Keratinocyte (primary cell): ENCODE measurements around the gene APLP2. TPM values are rescaled to one million over a fixed set of nuclear protein-coding genes. Genes with fewer than 3 reads are reported as not detected.

ENCODE experiments used
- DNase-seq: peaks from one replicate; pipeline ENCODE4 v3.0.0-alpha.2; 2011; ENCODE audit warnings: low read depth, missing footprints, low spot score
- FAIRE-seq: peaks from 2 replicates; lab custom pipeline; 2011; peaks lifted over from hg19 to GRCh38; lab: Jason Lieb, UNC
- H2AFZ ChIP-seq: 2 replicates; pipeline ENCODE4 v1.6.0; 2012; ENCODE audit warnings: low read length, control low read depth, inconsistent platforms; ENCODE audit not compliant: control insufficient read depth
- H3K27ac ChIP-seq: 2 replicates; pipeline ENCODE4 v1.5.1; 2011; ENCODE audit warnings: low read length; ENCODE audit not compliant: control insufficient read depth, insufficient read depth
- H3K27me3 ChIP-seq: 3 replicates; pipeline ENCODE4 v1.6.0; 2011; ENCODE audit warnings: low read length; ENCODE audit not compliant: control insufficient read depth, insufficient read depth; ENCODE audit errors: extremely low read depth
- H3K36me3 ChIP-seq, 2 experiments: 2 replicates in 1 of 2; 3 replicates in 1 of 2; pipeline ENCODE4 v1.5.1; 2011; ENCODE audit warnings: low read length in 2 of 2, mild to moderate bottlenecking in 1 of 2; ENCODE audit not compliant: control insufficient read depth in 2 of 2, insufficient read depth in 2 of 2; ENCODE audit errors: extremely low read depth in 1 of 2
- H3K4me1 ChIP-seq: 3 replicates; pipeline ENCODE4 v1.5.1; 2011; ENCODE audit warnings: low read length; ENCODE audit not compliant: control insufficient read depth, insufficient read depth; ENCODE audit errors: extremely low read depth
- H3K4me2 ChIP-seq: 3 replicates; pipeline ENCODE4 v1.6.0; 2011; ENCODE audit warnings: low read depth, low read length; ENCODE audit not compliant: control insufficient read depth, insufficient read depth; ENCODE audit errors: extremely low read depth
- H3K4me3 ChIP-seq, 3 experiments: fragments of 200-600 bp in 1 of 3; sonication (generic) in 1 of 3; 2 replicates in 2 of 3; 3 replicates in 1 of 3; pipeline ENCODE4 v1.5.1; 2011 to 2016; ENCODE audit warnings: low read length in 3 of 3, mild to moderate bottlenecking in 3 of 3, control low read depth in 2 of 3, inconsistent platforms in 1 of 3, low read depth in 1 of 3, mixed read lengths in 1 of 3, mixed run types in 1 of 3, moderate library complexity in 1 of 3; ENCODE audit not compliant: control insufficient read depth in 2 of 3, insufficient read depth in 2 of 3; ENCODE audit errors: extremely low read depth in 1 of 3
- H3K79me2 ChIP-seq: 2 replicates; pipeline ENCODE4 v1.6.0; 2012; ENCODE audit warnings: low read length; ENCODE audit not compliant: control insufficient read depth, insufficient read depth
- H3K9ac ChIP-seq: 3 replicates; pipeline ENCODE4 v1.6.0; 2011; ENCODE audit warnings: low read length; ENCODE audit not compliant: control insufficient read depth, insufficient read depth; ENCODE audit errors: extremely low read depth
- H3K9me1 ChIP-seq: 3 replicates; pipeline ENCODE4 v1.6.0; 2011; ENCODE audit warnings: low read length; ENCODE audit not compliant: control insufficient read depth, insufficient read depth; ENCODE audit errors: extremely low read depth
- H3K9me3 ChIP-seq: 2 replicates; pipeline ENCODE4 v1.5.1; 2012; ENCODE audit warnings: low read depth, low read length; ENCODE audit not compliant: control insufficient read depth
- H4K20me1 ChIP-seq: 3 replicates; pipeline ENCODE4 v1.6.0; 2011; ENCODE audit warnings: low read length; ENCODE audit not compliant: control insufficient read depth, insufficient read depth; ENCODE audit errors: extremely low read depth
- EZH2 ChIP-seq: IDR thresholded peaks from one replicate; pipeline ENCODE4 v1.6.1; 2012; ENCODE audit warnings: inconsistent platforms, mild to moderate bottlenecking, low read length, moderate library complexity
- dilution Hi-C: fragments of 300-500 bp; cut with MboI; formaldehyde crosslinking; loops from one replicate; pipeline ENCODE4 v1.7.0; 2020; ENCODE audit warnings: low sequenced_read_pairs; ENCODE audit not compliant: extremely low pct_ligation_motif_present
- polyA plus RNA-seq, 5 experiments: library from polyadenylated mRNA; depleted of rRNA in 3 of 5; stranded (reverse) in 3 of 5; stranded (forward) in 1 of 5; unstranded in 1 of 5; fragments of >200 nt; gene quantifications; 1 replicate in 1 of 5; 2 replicates in 3 of 5; 3 replicates in 1 of 5; pipeline versions ENCODE4 v1.2.1 to v1.2.3, GENCODE V29; 2011 to 2012; ENCODE audit warnings: missing spikeins in 2 of 5, low read depth in 1 of 5, low replicate concordance in 1 of 5
- TF ChIP-seq, protein P1 (sequence below), 3 experiments: IDR thresholded peaks in 1 of 3; conservative IDR thresholded peaks in 1 of 3; optimal IDR thresholded peaks in 1 of 3; 2 replicates in 2 of 3; 3 replicates in 1 of 3; pipeline versions ENCODE3 to v1.5.1; 2011; ENCODE audit warnings: low read length in 3 of 3, mild to moderate bottlenecking in 3 of 3, moderate library complexity in 2 of 3, control low read depth in 1 of 3, inconsistent platforms in 1 of 3; ENCODE audit not compliant: insufficient read depth in 2 of 3; ENCODE audit errors: extremely low read depth in 1 of 3

APLP2 gene
- polyA plus RNA-seq, 1 donor (not counting 4 experiments of a cell fraction or from before 2014, with no cell fraction given): 531 TPM

DNA sequence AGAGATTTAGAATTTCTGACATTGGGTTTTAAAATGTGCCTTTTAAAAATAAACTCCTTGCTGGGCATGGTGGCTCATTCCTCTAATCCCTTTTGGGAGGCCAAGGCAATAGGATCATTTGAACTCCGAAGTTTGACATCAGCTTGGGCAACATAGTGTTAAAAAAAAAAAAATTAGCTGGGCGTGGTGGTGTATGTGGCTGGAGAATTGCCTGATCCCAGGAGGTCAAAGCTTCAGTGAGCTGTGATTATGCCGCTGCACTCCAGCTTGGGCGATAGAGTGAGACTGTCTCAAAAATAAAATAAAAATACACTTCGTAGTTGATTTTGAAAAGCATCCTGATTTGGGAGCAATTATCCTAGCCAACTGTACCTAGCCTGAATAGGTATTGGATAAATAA, 3.4 kb upstream of the APLP2 start:
- H3K4me3 ChIP-seq: no peak overlapping the region
- TF ChIP-seq, protein P1, sequence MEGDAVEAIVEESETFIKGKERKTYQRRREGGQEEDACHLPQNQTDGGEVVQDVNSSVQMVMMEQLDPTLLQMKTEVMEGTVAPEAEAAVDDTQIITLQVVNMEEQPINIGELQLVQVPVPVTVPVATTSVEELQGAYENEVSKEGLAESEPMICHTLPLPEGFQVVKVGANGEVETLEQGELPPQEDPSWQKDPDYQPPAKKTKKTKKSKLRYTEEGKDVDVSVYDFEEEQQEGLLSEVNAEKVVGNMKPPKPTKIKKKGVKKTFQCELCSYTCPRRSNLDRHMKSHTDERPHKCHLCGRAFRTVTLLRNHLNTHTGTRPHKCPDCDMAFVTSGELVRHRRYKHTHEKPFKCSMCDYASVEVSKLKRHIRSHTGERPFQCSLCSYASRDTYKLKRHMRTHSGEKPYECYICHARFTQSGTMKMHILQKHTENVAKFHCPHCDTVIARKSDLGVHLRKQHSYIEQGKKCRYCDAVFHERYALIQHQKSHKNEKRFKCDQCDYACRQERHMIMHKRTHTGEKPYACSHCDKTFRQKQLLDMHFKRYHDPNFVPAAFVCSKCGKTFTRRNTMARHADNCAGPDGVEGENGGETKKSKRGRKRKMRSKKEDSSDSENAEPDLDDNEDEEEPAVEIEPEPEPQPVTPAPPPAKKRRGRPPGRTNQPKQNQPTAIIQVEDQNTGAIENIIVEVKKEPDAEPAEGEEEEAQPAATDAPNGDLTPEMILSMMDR (optimal IDR thresholded peaks at IDR 0.05 in 1 of 3, IDR thresholded peaks at IDR 0.05 in 1 of 3, conservative IDR thresholded peaks at IDR 0.05 in 1 of 3; ENCODE audit: extremely low read depth in 1 of 3, insufficient read depth in 2 of 3, low read length in 3 of 3): no peak
- TF ChIP-seq EZH2: no peak
- no peak overlapping the region for H3K4me2 ChIP-seq
- H2AFZ ChIP-seq: peak overlapping the region; percentile 1
- H3K9me3 ChIP-seq: no peaks in the 10 kb centered on the region
- H4K20me1 ChIP-seq: peaks cover 3% of the 10 kb centered on the region
- H3K9ac ChIP-seq: no peak overlapping the region
- dilution Hi-C loops: no loop called here
- H3K4me1 ChIP-seq: peaks cover 28% of the 10 kb centered on the region
- DNase-seq: no peak
- no peak for FAIRE-seq
- H3K36me3 ChIP-seq: no peaks in the 10 kb centered on the region
- peaks cover 15% of the 10 kb centered on the region for H3K79me2 ChIP-seq
- H3K27ac ChIP-seq: no peak overlapping the region
- no peaks in the 10 kb centered on the region for H3K27me3 ChIP-seq
- no peaks in the 10 kb centered on the region for H3K9me1 ChIP-seq

DNA sequence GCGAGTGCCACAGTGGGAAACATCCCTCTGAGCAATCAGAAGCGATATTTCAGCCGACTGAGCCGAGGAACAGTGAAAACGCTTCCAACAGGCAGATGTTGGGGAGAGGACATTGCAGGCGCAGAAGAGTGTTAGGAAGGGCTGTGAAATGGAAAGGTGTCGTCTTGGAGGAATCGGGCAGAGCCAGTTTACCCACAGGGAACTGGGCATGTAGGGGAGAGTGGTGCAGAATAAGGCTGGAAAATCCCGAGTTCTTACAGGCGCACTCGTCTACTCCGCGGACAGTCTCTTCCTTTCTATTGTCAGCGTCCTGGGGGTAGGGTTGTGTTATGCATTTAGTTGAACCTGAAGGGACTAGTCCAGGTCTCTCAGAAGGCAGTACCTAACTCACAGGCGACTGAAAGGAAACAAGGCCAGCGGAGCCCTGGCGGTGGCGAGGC, 1.1 kb upstream of the APLP2 start:
- H3K27ac ChIP-seq: peak overlapping the region; percentile 80
- no peaks in the 10 kb centered on the region for H3K9me3 ChIP-seq
- H3K4me3 ChIP-seq: peak overlapping the region; percentile 67 to 78 (median 73)
- H2AFZ ChIP-seq: peak overlapping the region; percentile 95
- peaks cover 38% of the 10 kb centered on the region for H3K79me2 ChIP-seq
- FAIRE-seq (peak; percentile 58), DNase-seq (no peak)
- H4K20me1 ChIP-seq: peaks cover 16% of the 10 kb centered on the region
- peak overlapping the region; percentile 72 for H3K4me2 ChIP-seq
- TF ChIP-seq, protein P1 (optimal IDR thresholded peaks at IDR 0.05 in 1 of 3, IDR thresholded peaks at IDR 0.05 in 1 of 3, conservative IDR thresholded peaks at IDR 0.05 in 1 of 3; ENCODE audit: extremely low read depth in 1 of 3, insufficient read depth in 2 of 3, low read length in 3 of 3): no peak
- no peak for TF ChIP-seq EZH2
- no peaks in the 10 kb centered on the region for H3K27me3 ChIP-seq
- peak overlapping the region; percentile 84 for H3K9ac ChIP-seq
- dilution Hi-C loops: no loop called here
- peaks cover 32% of the 10 kb centered on the region for H3K4me1 ChIP-seq
- H3K9me1 ChIP-seq: no peaks in the 10 kb centered on the region
- H3K36me3 ChIP-seq: no peaks in the 10 kb centered on the region
